Spleen (tissue), 7 donors: ENCODE measurements around the gene ZSCAN22.

Experiments used
- CTCF ChIP-seq, 11 experiments: fragments of 200-600 bp in 7 of 11; fragments of 450-650 bp in 4 of 11; sonication (generic) in 4 of 11; IDR thresholded peaks in 8 of 11; conservative IDR thresholded peaks in 3 of 11; 1 replicate in 7 of 11; 2 replicates in 4 of 11; pipeline versions ENCODE4 v1.4.0 to v1.8.0; 2016 to 2021; ENCODE audit warnings: antibody characterized with exemption in 11 of 11, inconsistent platforms in 4 of 11, mild to moderate bottlenecking in 1 of 11
- POLR2A ChIP-seq, 3 donors: fragments of 450-650 bp; IDR thresholded peaks; one replicate each; pipeline ENCODE4 v1.5.1; 2017; ENCODE audit warnings: antibody characterized with exemption in 3 of 3, mild to moderate bottlenecking in 1 of 3
- POLR2AphosphoS5 ChIP-seq, 3 donors: sonication (generic); formaldehyde crosslinking; IDR thresholded peaks; one replicate each; pipeline ENCODE4 v1.5.1; 2017; ENCODE audit warnings: antibody characterized with exemption in 3 of 3
- donor health status: DM: no; HTN: no; CAD: no; lungs with moderate emphysema.
- donor health status: DM: no; HTN: no; CAD: no.
- donor health status: DM: no; HTN: no; CAD: no.

- TF ChIP-seq CTCF (IDR thresholded peaks at IDR 0.05 in 8 of 11, conservative IDR thresholded peaks at IDR 0.05 in 3 of 11) (no peak), POLR2A (IDR thresholded peaks at IDR 0.05) (no peak), POLR2AphosphoS5 (IDR thresholded peaks at IDR 0.05) (no peak)
Measured at GRCh38 chr19:58364146-58364545, 37.4 kb downstream of the ZSCAN22 start.
